Astrocyte (in vitro differentiated cells and primary cell): ENCODE results near the gene SCYGR6. TPM values are rescaled to one million over a fixed set of nuclear protein-coding genes. Genes with fewer than 3 reads are reported as not detected.

Experiments used
- DNase-seq: peaks from one replicate; pipeline ENCODE4 v3.0.0-alpha.2; 2010; ENCODE audit warnings: low read depth
- FAIRE-seq: peaks from 2 replicates; lab custom pipeline; 2011; peaks lifted over from hg19 to GRCh38; lab: Jason Lieb, UNC
- H2AFZ ChIP-seq: 2 replicates; pipeline ENCODE4 v1.6.0; 2012; ENCODE audit warnings: low read depth, low read length, inconsistent platforms
- H3K27ac ChIP-seq: 2 replicates; pipeline ENCODE4 v1.5.1; 2011; ENCODE audit warnings: low read depth, low read length, inconsistent platforms
- H3K27me3 ChIP-seq: 2 replicates; pipeline ENCODE4 v1.6.0; 2011; ENCODE audit warnings: low read length, inconsistent platforms; ENCODE audit not compliant: insufficient read depth
- H3K36me3 ChIP-seq: 2 replicates; pipeline ENCODE4 v1.5.1; 2011; ENCODE audit warnings: low read length, inconsistent platforms; ENCODE audit not compliant: insufficient read depth
- H3K4me1 ChIP-seq: 2 replicates; pipeline ENCODE4 v1.5.1; 2011; ENCODE audit warnings: low read length, inconsistent platforms; ENCODE audit not compliant: insufficient read depth
- H3K4me2 ChIP-seq: 2 replicates; pipeline ENCODE4 v1.6.0; 2012; ENCODE audit warnings: low read length, inconsistent platforms
- H3K4me3 ChIP-seq: 2 replicates; pipeline ENCODE4 v1.5.1; 2011; ENCODE audit warnings: low read depth, mild to moderate bottlenecking, low read length, inconsistent platforms; ENCODE audit not compliant: insufficient read depth
- H3K79me2 ChIP-seq: 2 replicates; pipeline ENCODE4 v1.6.0; 2012; ENCODE audit warnings: mild to moderate bottlenecking, low read length, inconsistent platforms; ENCODE audit not compliant: insufficient read depth
- H3K9ac ChIP-seq: 2 replicates; pipeline ENCODE4 v1.6.0; 2012; ENCODE audit warnings: mild to moderate bottlenecking, low read length, inconsistent platforms
- H3K9me3 ChIP-seq: 2 replicates; pipeline ENCODE4 v1.5.1; 2012; ENCODE audit warnings: low read depth, mild to moderate bottlenecking, low read length, inconsistent platforms; ENCODE audit not compliant: insufficient read depth
- H4K20me1 ChIP-seq: 2 replicates; pipeline ENCODE4 v1.6.0; 2012; ENCODE audit warnings: low read length, inconsistent platforms; ENCODE audit not compliant: insufficient read depth
- H3K27ac Mint-ChIP-seq: one replicate; pipeline ENCODE4 v1.8.0; 2021; ENCODE audit warnings: mild to moderate bottlenecking, mixed read lengths; ENCODE audit not compliant: unreplicated experiment
- H3K27me3 Mint-ChIP-seq: one replicate; pipeline ENCODE4 v1.8.0; 2021; ENCODE audit warnings: low read depth, mixed read lengths; ENCODE audit not compliant: unreplicated experiment
- H3K36me3 Mint-ChIP-seq: one replicate; pipeline ENCODE4 v1.8.0; 2021; ENCODE audit warnings: low read depth, mixed read lengths; ENCODE audit not compliant: unreplicated experiment
- H3K4me1 Mint-ChIP-seq: one replicate; pipeline ENCODE4 v1.8.0; 2021; ENCODE audit warnings: low read depth, mixed read lengths; ENCODE audit not compliant: unreplicated experiment
- H3K4me3 Mint-ChIP-seq: one replicate; pipeline ENCODE4 v1.8.0; 2021; ENCODE audit warnings: mild to moderate bottlenecking, moderate library complexity, mixed read lengths; ENCODE audit not compliant: unreplicated experiment
- H3K9me3 Mint-ChIP-seq: one replicate; pipeline ENCODE4 v1.8.0; 2021; ENCODE audit warnings: mild to moderate bottlenecking, mixed read lengths; ENCODE audit not compliant: unreplicated experiment
- EZH2 ChIP-seq: IDR thresholded peaks from 2 replicates; pipeline ENCODE4 v1.6.1; 2012; ENCODE audit warnings: mild to moderate bottlenecking, low read length, inconsistent platforms; ENCODE audit not compliant: insufficient read depth
- total RNA-seq: library from RNA; stranded (reverse); gene quantifications from 2 replicates; pipeline ENCODE4 v1.2.1, GENCODE V29; 2021
- TF ChIP-seq, protein P1 (sequence below): IDR thresholded peaks from 2 replicates; pipeline ENCODE4 v1.5.1; 2011; ENCODE audit warnings: low read depth, mild to moderate bottlenecking, inconsistent platforms, low read length, moderate library complexity; ENCODE audit not compliant: insufficient read depth

SCYGR6 gene
- total RNA-seq, 1 donor from 2014 or later = not detected

GRCh38 chr2:227707390-227707789 is 17.2 kb downstream of the SCYGR6 start:
- H3K27me3 Mint-ChIP-seq = peaks cover 2% of the 10 kb centered on the region

GRCh38 chr2:227706859-227707258 is 17.7 kb downstream of the SCYGR6 start:
- H3K27ac Mint-ChIP-seq = no peak overlapping the region
- no peak overlapping the region for H3K4me3 Mint-ChIP-seq
- no peak for DNase-seq
- no peak for FAIRE-seq
- Histone ChIP-seq H3K4me3 (no peak overlapping the region), H3K27ac (no peak overlapping the region), H3K9ac (no peak overlapping the region), H3K4me2 (no peak overlapping the region), H3K9me3 (no peaks in the 10 kb centered on the region), H2AFZ (no peak overlapping the region), H4K20me1 (no peaks in the 10 kb centered on the region), H3K27me3 (no peaks in the 10 kb centered on the region), H3K36me3 (no peaks in the 10 kb centered on the region), H3K79me2 (no peaks in the 10 kb centered on the region), H3K4me1 (no peaks in the 10 kb centered on the region)
- peaks cover 2% of the 10 kb centered on the region for H3K27me3 Mint-ChIP-seq
- H3K9me3 Mint-ChIP-seq = no peaks in the 10 kb centered on the region
- H3K36me3 Mint-ChIP-seq = peaks cover 2% of the 10 kb centered on the region
- TF ChIP-seq, protein P1, sequence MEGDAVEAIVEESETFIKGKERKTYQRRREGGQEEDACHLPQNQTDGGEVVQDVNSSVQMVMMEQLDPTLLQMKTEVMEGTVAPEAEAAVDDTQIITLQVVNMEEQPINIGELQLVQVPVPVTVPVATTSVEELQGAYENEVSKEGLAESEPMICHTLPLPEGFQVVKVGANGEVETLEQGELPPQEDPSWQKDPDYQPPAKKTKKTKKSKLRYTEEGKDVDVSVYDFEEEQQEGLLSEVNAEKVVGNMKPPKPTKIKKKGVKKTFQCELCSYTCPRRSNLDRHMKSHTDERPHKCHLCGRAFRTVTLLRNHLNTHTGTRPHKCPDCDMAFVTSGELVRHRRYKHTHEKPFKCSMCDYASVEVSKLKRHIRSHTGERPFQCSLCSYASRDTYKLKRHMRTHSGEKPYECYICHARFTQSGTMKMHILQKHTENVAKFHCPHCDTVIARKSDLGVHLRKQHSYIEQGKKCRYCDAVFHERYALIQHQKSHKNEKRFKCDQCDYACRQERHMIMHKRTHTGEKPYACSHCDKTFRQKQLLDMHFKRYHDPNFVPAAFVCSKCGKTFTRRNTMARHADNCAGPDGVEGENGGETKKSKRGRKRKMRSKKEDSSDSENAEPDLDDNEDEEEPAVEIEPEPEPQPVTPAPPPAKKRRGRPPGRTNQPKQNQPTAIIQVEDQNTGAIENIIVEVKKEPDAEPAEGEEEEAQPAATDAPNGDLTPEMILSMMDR = no peak
- TF ChIP-seq EZH2 = no peak
- H3K4me1 Mint-ChIP-seq = peaks cover 3% of the 10 kb centered on the region

More at GRCh38 chr2:227707390-227707789, 17.2 kb downstream of the SCYGR6 start:
- Histone ChIP-seq H3K36me3 (no peaks in the 10 kb centered on the region), H3K4me3 (no peak overlapping the region), H3K9ac (no peak overlapping the region), H3K79me2 (no peaks in the 10 kb centered on the region), H3K4me2 (no peak overlapping the region), H3K27ac (no peak overlapping the region), H3K4me1 (no peaks in the 10 kb centered on the region), H3K9me3 (no peaks in the 10 kb centered on the region), H2AFZ (no peak overlapping the region), H4K20me1 (no peaks in the 10 kb centered on the region), H3K27me3 (no peaks in the 10 kb centered on the region)
- Mint-ChIP-seq H3K9me3 (no peaks in the 10 kb centered on the region), H3K4me3 (no peak overlapping the region), H3K27ac (no peak overlapping the region), H3K4me1 (peaks cover 3% of the 10 kb centered on the region), H3K36me3 (peaks cover 2% of the 10 kb centered on the region)
- no peak for TF ChIP-seq EZH2
- TF ChIP-seq, protein P1 = no peak
- FAIRE-seq (no peak), DNase-seq (no peak)

DNA sequence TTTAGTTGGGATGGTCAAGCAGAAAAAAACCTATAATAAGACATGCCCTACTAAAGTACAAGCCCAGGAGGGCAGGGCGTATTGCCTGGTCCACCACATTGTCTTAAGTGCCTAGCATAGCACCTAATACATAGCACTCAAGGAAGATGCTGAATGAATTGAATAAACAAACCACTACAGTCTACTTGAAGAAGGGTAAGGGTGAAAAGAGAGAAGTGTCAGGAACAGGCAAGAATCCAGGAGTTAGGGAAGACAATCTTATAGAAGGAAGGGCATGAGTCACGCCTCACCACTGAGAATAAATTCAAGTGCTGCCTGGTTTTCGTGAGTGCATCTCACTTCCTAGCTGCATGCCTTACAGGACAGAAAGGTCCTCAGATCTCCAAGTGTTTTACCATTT is 20.6 kb downstream of the SCYGR6 start:
- Histone ChIP-seq H3K36me3 (no peaks in the 10 kb centered on the region), H3K4me1 (no peaks in the 10 kb centered on the region), H3K4me2 (no peak overlapping the region), H4K20me1 (no peaks in the 10 kb centered on the region), H3K27ac (no peak overlapping the region), H2AFZ (no peak overlapping the region), H3K27me3 (no peaks in the 10 kb centered on the region), H3K4me3 (no peak overlapping the region), H3K9ac (no peak overlapping the region), H3K9me3 (no peaks in the 10 kb centered on the region), H3K79me2 (no peaks in the 10 kb centered on the region)
- Mint-ChIP-seq H3K36me3 (no peaks in the 10 kb centered on the region), H3K4me1 (peaks cover 3% of the 10 kb centered on the region), H3K27me3 (peaks cover 2% of the 10 kb centered on the region), H3K27ac (no peak overlapping the region), H3K4me3 (no peak overlapping the region), H3K9me3 (no peaks in the 10 kb centered on the region)
- no peak for TF ChIP-seq EZH2
- TF ChIP-seq, protein P1 = no peak
- no peak for FAIRE-seq
- DNase-seq = peak; percentile 22
